NCI-H1048 (cell line): ENCODE data around the gene OR4C6.

Experiments
- DNase-seq: peaks from one replicate; lab custom pipeline; 2025; lab: John Stamatoyannopoulos, UW

Gene OR4C6

DNA sequence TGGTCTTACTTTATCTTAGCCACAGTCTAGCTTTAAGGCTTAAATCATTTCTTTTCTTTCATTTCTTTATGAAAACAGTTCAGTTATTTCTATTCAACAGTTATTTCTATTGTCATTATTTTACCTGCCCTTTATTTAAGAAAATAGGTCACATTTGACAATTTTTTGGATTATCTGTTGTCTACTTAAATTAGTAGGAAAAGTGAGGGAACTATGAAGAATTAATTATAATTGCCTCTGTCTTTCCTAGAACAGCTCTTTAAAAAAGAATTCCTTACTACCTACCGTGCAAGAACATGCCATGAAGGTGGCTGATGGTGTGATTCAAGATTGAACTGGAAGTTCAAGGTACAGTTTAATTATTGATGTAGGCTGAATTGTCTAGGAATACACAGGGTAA is at the start of gene OR4C6:
Gene OR4C6, plus strand, starts transcription at position 301 of the 400 bp plus-strand sequence. CDS start 2,966 bp downstream, outside the sequence.
- DNase-seq = no peak

DNA sequence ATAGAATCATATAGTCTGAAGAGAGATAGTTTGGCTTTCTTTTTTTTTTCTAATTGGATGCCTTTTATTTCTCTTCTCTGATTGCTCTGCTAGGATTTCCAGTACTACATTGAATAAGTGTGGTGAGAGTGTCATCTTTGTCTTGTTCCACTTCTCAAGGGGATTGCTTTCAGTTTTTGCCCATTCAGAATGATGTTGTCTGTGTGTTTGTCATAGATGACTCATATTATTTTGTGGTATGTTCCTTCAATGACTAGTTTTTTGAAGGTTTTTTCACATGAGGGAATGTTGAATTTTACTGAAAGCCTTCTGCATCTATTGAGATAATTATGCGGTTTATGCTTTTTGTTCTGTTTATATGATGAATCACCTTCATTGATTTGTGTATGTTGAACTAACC is 37.5 kb upstream of the OR4C6 start:
- no peak for DNase-seq

DNA sequence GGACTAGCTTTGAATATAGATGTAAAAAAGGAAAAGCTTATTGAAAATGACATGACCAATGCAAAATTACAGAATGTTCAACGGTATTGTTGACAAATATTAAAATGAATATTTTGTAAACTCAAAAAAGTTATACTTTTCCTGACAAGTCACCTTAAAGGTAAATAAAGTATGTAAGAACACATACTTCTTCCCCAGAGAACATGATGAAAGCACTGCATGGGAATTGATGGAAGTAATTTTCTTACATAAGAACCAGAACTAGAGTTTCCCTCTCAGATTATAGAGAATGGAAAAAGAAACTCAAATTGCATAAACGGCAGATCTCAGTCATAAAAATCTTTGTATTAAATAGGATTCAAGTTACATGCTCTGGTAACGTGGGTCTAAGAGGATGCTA is 27.2 kb upstream of the OR4C6 start, which contains the start of gene OR4P4:
Gene OR4P4, plus strand, starts transcription at position 301 of the 400 bp plus-strand sequence.
- DNase-seq = no peak

DNA sequence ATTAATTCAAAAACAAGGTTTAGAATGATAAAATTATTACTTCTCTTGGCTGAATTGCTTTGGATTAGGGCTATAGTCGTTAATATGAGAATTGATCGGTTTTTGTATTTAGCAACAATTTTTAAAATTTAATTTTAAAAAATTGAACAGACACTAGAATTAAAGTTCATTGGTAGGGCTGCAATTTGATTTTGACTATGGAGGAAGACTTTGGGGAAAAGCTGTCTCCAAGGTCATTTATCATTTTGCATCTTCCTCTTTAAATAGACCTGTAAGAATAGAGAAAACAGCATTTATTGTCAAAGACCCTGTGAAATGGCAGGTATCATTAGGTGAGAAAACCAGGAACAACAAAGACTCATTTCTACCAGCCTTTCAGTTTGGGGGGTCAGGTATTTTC is 14.0 kb upstream of the OR4C6 start, which contains the start of gene OR4S2:
Gene OR4S2, plus strand, starts transcription at position 301 of the 400 bp plus-strand sequence. CDS start 2,577 bp downstream, outside the sequence.
- no peak for DNase-seq

DNA sequence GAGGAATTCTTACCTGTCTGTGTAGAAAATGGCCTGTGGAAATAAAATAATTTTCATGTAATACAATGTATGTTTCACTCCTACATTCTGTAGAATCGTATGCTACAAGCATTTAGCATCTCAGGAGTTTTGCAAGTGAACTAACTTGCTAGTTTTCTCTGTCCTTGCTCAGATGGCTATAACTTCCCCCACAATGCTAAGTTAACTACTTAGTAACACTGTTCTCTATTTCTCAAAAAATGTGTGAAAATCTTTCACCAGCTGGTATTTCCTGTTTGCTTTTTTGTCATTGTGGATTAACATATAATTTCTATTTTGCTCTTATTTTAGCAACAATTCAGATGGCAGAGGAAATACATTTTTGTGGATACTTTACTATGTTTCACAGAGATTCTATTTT is 9.4 kb upstream of the OR4C6 start:
- no peak for DNase-seq

DNA sequence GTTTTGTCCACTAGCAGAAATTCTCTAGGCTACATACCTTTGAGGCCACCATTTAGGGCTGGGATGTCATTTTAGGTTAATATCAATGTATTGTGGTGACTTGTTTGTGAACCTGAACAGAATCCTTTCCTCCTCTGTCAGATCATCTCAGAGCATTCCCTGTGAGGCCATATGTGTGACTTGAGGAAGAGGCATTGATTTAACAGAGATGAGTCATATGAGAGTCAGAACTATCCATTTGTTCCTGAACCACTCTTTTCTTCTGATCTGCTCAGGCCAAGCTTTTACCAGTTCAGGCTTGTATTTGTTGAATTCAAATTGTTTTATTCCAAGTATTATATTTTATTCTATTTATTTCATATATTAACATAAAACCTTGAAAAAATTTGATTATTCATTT is 6.9 kb upstream of the OR4C6 start:
- DNase-seq = no peak

DNA sequence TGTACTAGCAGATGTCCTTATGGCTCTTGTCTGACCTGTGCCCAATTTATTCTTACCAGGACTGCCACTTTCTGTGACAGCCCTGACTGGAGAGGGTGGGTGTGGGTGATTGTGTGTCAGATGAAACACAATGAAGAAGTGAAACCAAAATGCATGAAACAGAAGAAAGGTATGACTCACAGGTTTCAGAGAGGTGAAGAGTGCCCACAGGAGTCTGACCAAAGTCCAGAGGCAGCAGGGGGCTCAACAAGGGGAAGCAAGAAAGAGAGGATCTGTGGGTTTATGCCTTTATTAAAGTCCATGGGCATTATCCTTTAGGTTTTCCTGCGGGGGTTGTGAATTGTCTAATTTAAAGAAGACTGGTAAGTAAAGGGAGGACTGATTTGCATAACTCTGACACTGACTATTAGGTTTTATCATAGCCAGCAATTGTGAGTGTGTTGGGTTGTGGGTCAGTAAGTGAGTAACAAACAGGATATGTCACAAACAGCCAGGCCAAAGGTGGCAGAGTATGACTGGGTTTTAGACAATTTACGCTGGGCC is 3.9 kb upstream of the OR4C6 start:
- DNase-seq = no peak

DNA sequence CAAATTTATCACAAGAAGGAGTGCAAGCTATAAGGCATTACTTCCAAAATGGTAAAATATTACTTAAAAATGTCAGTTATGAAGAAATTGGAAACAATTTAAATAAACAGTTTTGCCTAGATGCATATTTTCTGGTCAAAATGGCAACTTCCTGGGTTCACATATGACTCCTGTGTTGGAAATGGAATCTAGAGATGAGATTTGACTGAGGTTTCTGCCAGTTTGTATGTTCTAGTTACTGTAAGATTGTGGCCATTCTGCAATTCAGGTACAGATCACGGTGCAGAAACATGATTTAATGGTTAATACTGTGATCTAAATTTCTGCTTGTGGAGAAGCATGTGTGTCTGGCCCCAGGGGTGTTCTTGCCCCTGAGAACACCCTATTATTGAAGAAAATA is 3.4 kb upstream of the OR4C6 start:
- DNase-seq = no peak

DNA sequence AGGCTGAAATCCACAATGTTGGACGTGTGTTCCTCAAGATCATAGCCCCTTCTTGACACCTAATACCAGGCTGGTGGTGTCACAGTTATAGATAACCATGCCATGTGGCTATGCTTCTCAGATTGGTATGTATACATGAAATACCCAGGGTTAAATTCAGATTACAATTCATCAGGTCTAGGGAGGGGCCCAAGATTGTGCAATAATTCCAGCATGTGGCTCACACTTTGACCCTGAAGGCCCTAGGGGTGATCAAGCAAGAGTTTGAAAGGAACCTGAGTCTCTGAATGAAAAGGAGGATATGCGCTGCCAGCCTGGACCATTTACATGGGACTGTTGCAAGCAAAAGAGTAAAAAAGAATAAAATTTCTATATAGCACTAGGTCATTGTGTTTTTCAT is 7.4 kb downstream of the OR4C6 start:
- no peak for DNase-seq

DNA sequence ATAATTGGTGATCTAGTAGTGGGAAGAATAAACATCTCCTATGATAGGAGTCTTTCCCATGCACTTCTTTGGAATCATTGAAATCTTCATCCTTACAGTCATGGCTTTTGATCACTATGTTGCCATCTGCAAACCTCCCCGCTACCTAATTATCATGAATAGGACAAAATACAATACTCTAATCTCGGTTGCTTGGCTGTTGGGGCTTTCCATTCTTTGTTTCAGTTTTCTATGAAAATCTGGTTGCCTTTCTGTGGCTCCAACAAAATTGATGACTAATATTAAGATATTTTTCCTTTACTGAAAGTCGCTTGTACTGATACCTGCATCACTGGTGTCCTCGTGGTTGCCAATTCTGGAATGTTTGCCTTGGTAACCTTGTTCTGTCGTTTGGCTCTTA is 11.9 kb downstream of the OR4C6 start:
- no peak for DNase-seq

DNA sequence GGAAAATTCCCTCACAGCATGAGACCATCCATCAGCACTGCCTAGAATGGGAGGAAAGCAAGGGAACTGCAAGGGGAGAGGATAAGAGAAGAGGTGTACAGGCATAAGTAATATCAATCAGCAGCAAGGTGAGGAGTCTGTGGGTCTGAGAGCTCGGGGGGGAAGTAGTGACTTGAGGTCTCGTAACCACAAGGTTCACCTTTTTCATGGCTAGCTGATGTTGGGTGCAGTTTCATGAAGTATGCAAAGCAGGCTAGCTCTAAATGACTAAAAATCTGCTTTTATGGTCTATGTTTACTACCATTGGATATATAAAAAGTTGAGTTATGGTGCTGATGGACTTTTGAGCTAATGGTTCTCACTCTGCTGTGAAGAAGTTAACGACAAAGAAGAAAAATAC is 35.8 kb downstream of the OR4C6 start:
- DNase-seq = no peak

DNA sequence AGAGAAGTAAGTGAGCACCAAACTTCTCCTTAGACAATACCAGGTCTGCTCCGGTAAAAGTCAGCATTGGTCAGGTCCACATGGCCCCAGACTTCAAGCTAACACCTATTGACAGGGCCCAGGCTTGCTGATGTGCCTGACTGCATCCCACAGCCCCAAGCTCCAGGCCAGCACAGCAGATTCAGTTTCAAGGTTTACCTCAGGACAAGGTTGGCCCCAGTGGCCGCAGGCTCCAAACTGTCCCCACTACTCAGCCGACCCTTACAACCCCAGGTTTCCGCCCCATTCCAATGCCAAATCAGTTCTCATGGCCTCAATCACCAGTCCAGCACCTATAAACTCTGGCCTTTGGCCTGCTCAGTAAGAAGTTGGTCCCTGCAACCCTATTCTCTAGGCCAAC is 39.4 kb downstream of the OR4C6 start:
- DNase-seq = no peak

DNA sequence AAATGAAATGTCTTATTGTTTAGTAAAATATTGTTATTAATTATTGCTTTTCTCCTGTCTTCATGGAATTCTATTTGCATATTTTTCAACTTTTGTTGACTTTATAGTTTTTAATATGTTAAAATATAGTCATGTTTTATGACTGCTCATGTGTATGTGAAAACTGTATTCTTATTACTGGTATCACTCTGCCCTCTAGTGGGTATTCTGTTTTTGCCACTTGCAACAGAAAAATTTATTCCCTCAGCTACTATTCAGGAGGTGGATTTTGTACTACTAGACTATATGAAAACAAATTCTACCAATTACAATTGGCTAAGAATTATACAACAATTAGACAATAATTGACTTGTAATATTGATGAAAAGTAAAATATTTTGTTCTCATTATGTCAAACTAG is 45.0 kb downstream of the OR4C6 start:
- DNase-seq = no peak

DNA sequence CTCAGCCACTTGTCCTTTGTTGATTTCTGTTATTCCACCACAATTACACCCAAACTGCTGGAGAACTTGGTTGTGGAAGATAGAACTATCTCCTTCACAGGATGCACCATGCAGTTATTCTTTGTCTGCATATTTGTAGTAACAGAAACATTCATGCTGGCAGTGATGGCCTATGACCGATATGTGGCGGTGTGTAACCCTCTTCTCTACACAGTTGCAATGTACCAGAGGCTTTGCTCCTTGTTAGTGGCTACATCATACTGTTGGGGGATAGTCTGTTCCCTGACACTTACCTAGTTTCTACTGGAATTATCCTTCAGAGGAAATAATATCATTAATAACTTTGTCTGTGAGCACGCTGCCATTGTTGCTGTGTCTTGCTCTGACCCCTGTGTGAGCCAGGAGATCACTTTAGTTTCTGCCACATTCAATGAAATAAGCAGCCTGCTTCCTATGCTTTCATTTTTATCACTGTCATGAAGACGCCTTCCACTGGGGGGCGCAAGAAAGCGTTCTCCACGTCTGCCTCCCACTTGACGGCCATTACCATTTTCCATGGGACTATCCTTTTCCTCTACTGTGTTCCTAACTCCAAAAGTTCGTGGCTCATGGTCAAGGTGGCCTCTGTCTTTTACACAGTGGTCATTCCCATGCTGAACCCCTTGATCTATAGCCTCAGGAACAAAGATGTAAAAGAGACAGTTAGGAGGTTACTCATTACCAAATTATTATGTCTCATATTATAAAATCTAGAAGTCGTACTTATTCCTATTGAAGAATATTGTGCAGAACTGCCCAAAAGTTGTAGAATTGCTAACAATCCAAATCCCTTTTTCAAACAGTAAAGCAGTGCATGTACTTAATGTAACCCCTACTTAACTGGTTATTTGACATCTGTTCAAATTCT is 53.2 kb downstream of the OR4C6 start:
- DNase-seq = no peak
